SK-N-SH (cell line): ENCODE measurements around the gene WLS.

ENCODE experiments used
- CHD2 ChIP-seq: fragments of 150-350 bp; IDR thresholded peaks from 2 replicates; pipeline ENCODE4 v1.6.1; 2018; ENCODE audit warnings: low read length; ENCODE audit not compliant: partially characterized antibody
- CTCF ChIP-seq: fragments of 200-600 bp; sonication (generic); IDR thresholded peaks from 2 replicates; pipeline ENCODE4 v1.6.1; 2017; ENCODE audit warnings: antibody characterized with exemption, mild to moderate bottlenecking, moderate library complexity
- EP300 ChIP-seq, 2 experiments: IDR thresholded peaks; 2 replicates each; pipeline versions ENCODE4 v1.4.0 to v1.6.1; 2012; ENCODE audit warnings: borderline replicate concordance in 1 of 2, low read depth in 1 of 2, low read length in 1 of 2
- EZH2phosphoT487 ChIP-seq: fragments of 200-600 bp; sonication (generic); IDR thresholded peaks from 2 replicates; pipeline ENCODE4 v1.6.1; 2017; ENCODE audit warnings: low read depth, mixed run types, mild to moderate bottlenecking, antibody characterized with exemption, moderate library complexity, borderline replicate concordance
- FOXM1 ChIP-seq: IDR thresholded peaks from 2 replicates; pipeline ENCODE4 v1.4.0; 2012; ENCODE audit warnings: low read depth, mild to moderate bottlenecking
- GABPA ChIP-seq: IDR thresholded peaks from 2 replicates; pipeline ENCODE4 v1.4.0; 2012; ENCODE audit warnings: low read depth, mild to moderate bottlenecking
- GATA2 ChIP-seq: sonication (generic); formaldehyde crosslinking; IDR thresholded peaks from 2 replicates; pipeline ENCODE4 v1.5.0; 2020; ENCODE audit warnings: mild to moderate bottlenecking, missing genetic modification reagents
- POLR2AphosphoS5 ChIP-seq: IDR thresholded peaks from 2 replicates; pipeline ENCODE4 v1.6.1; 2012; ENCODE audit warnings: low read depth, low read length
- RAD21 ChIP-seq: IDR thresholded peaks from 2 replicates; pipeline ENCODE4 v1.6.1; 2012; ENCODE audit warnings: mild to moderate bottlenecking, low read length
- REST ChIP-seq: IDR thresholded peaks from 2 replicates; pipeline ENCODE4 v1.6.1; 2012; ENCODE audit warnings: mild to moderate bottlenecking, low read depth, low read length, moderate library complexity
- SMC3 ChIP-seq: IDR thresholded peaks from 2 replicates; pipeline ENCODE4 v1.6.1; 2012; ENCODE audit warnings: low read depth, low read length, improper control_type of control experiment
- TEAD4 ChIP-seq: IDR thresholded peaks from 2 replicates; pipeline ENCODE4 v1.4.0; 2012; ENCODE audit warnings: mild to moderate bottlenecking, borderline replicate concordance; ENCODE audit not compliant: insufficient read depth
- YY1 ChIP-seq: IDR thresholded peaks from 2 replicates; pipeline ENCODE4 v1.4.0; 2012; ENCODE audit warnings: low read depth, mild to moderate bottlenecking

GRCh38 chr1:68269637-68270430 is 37.5 kb upstream of the WLS start:
- TF ChIP-seq YY1 (no peak), CTCF (no peak), EP300 (IDR thresholded peaks at IDR 0.05; ENCODE audit: borderline replicate concordance in 1 of 2, low read depth in 1 of 2, low read length in 1 of 2) (no peak), POLR2AphosphoS5 (no peak), GATA2 (CRISPR knock-in tag) (no peak), TEAD4 (no peak), REST (no peak), RAD21 (no peak), GABPA (no peak), EZH2phosphoT487 (no peak), FOXM1 (no peak), SMC3 (no peak), CHD2 (no peak)
